HepG2 (cell line): ENCODE results near the gene RPS19. TPM values are rescaled to one million over a fixed set of nuclear protein-coding genes. Genes with fewer than 3 reads are reported as not detected.

Experiments
- EED ChIP-seq: sonication (generic); formaldehyde crosslinking; IDR thresholded peaks from 2 replicates; pipeline ENCODE4 v1.5.0; 2020; ENCODE audit warnings: mild to moderate bottlenecking, missing genetic modification reagents
- HHEX ChIP-seq: IDR thresholded peaks from 2 replicates; pipeline ENCODE4 v1.6.1; 2016; ENCODE audit warnings: control low read depth
- NPAS2 ChIP-seq: sonication (generic); formaldehyde crosslinking; IDR thresholded peaks from 2 replicates; pipeline ENCODE4 v1.8.0; 2022; ENCODE audit warnings: mild to moderate bottlenecking, missing genetic modification reagents, borderline replicate concordance
- POLR2AphosphoS5 ChIP-seq: IDR thresholded peaks from 2 replicates; pipeline ENCODE4 v1.6.1; 2012; ENCODE audit warnings: low read depth, low read length
- SP5 ChIP-seq: IDR thresholded peaks from 2 replicates; pipeline ENCODE4 v1.6.1; 2016; ENCODE audit warnings: low read depth, borderline replicate concordance
- ZNF350 ChIP-seq: sonication (generic); formaldehyde crosslinking; IDR thresholded peaks from 2 replicates; pipeline ENCODE4 v1.4.0; 2020; ENCODE audit warnings: mild to moderate bottlenecking, low read depth, missing genetic modification reagents, borderline replicate concordance
- ZNF407 ChIP-seq: sonication (generic); formaldehyde crosslinking; IDR thresholded peaks from one replicate; pipeline ENCODE4 v1.5.1; 2020; ENCODE audit warnings: mild to moderate bottlenecking, missing genetic modification reagents; ENCODE audit errors: not compliant biosample characterization
- ZNF597 ChIP-seq: sonication (generic); formaldehyde crosslinking; IDR thresholded peaks from 2 replicates; pipeline ENCODE4 v1.5.0; 2020; ENCODE audit warnings: missing genetic modification reagents
- ZNF615 ChIP-seq: sonication (generic); formaldehyde crosslinking; IDR thresholded peaks from 2 replicates; pipeline ENCODE4 v1.5.0; 2020; ENCODE audit warnings: mild to moderate bottlenecking, missing genetic modification reagents, borderline replicate concordance
- polyA plus RNA-seq, 8 experiments: library from polyadenylated mRNA; depleted of rRNA in 3 of 8; stranded (reverse) in 7 of 8; unstranded in 1 of 8; fragments of >200 nt; fragmentation: Illumina TruSeq in 4 of 8; extraction: Trizol in 4 of 8; gene quantifications; 2 replicates each; pipeline versions ENCODE4 v1.2.1 to v1.2.3, GENCODE V29; 2011 to 2016; ENCODE audit warnings: low read depth in 4 of 8, missing spikeins in 1 of 8, mixed read lengths in 1 of 8; ENCODE audit not compliant: insufficient read depth in 1 of 8
- total RNA-seq, 5 experiments: library from RNA; depleted of rRNA; stranded (reverse); fragments of >200 nt; fragmentation: Illumina TruSeq; extraction: Trizol; gene quantifications; 2 replicates each; pipeline ENCODE4 v1.2.3, GENCODE V29; 2016; ENCODE audit warnings: low read depth in 1 of 5

RPS19 gene
- total and polyA plus RNA-seq, 2 of the 13 experiments (the other 11 are each of a cell fraction or from before 2014, with no cell fraction given) = 1,983 to 4,758 TPM

- no peak for TF ChIP-seq ZNF407 (CRISPR knock-in tag)
- no peak for TF ChIP-seq NPAS2 (CRISPR knock-in tag)
- no peak for TF ChIP-seq HHEX (CRISPR knock-in tag)
- TF ChIP-seq SP5 (CRISPR knock-in tag) = no peak
- TF ChIP-seq EED (CRISPR knock-in tag) = no peak
- no peak for TF ChIP-seq ZNF615 (CRISPR knock-in tag)
- peak; percentile 35; the same call in 1 of the 2 replicates for TF ChIP-seq POLR2AphosphoS5
- no peak for TF ChIP-seq ZNF597 (CRISPR knock-in tag)
- TF ChIP-seq ZNF350 (CRISPR knock-in tag) = no peak
Observed at GRCh38 chr19:41870401-41870873, 10.4 kb downstream of the RPS19 start (continued).
